ENCODE results near the gene COL28A1.

- no peak for TF ChIP-seq CTCF (tag by site-specific recombination; IDR thresholded peaks at IDR 0.05)
- no peak for TF ChIP-seq ZNF132 (tag by site-specific recombination; IDR thresholded peaks at IDR 0.05; ENCODE audit: borderline replicate concordance)
- no peak for TF ChIP-seq ZNF768 (tag by site-specific recombination; IDR thresholded peaks at IDR 0.05)
- TF ChIP-seq, protein P1, sequence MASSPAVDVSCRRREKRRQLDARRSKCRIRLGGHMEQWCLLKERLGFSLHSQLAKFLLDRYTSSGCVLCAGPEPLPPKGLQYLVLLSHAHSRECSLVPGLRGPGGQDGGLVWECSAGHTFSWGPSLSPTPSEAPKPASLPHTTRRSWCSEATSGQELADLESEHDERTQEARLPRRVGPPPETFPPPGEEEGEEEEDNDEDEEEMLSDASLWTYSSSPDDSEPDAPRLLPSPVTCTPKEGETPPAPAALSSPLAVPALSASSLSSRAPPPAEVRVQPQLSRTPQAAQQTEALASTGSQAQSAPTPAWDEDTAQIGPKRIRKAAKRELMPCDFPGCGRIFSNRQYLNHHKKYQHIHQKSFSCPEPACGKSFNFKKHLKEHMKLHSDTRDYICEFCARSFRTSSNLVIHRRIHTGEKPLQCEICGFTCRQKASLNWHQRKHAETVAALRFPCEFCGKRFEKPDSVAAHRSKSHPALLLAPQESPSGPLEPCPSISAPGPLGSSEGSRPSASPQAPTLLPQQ (tag by site-specific recombination; IDR thresholded peaks at IDR 0.05), result no peak
- TF ChIP-seq ZNF596 (tag by site-specific recombination; IDR thresholded peaks at IDR 0.05), result no peak
- no peak for TF ChIP-seq PBX3 (CRISPR knock-in tag; IDR thresholded peaks at IDR 0.05)
Observed at GRCh38 chr7:7519056-7519455, 16.6 kb downstream of the COL28A1 start.
